Retinal pigment epithelial cell (primary cell): ENCODE results near the gene UBE2K.
"Not testable (repeated sequence)": the region's sequence is repeated elsewhere in the genome, so short reads cannot be mapped to it uniquely, and the experiment has no call there.

Experiments used
- DNase-seq: peaks from one replicate; pipeline ENCODE4 v3.0.0-alpha.2; 2010; ENCODE audit warnings: low read depth
- H3K4me3 ChIP-seq: 2 replicates; pipeline ENCODE4 v1.5.1; 2011; ENCODE audit warnings: mild to moderate bottlenecking, low read length, control low read depth, moderate library complexity
- TF ChIP-seq, protein P1 (sequence below): conservative IDR thresholded peaks from 2 replicates; pipeline ENCODE4 v1.5.1; 2011; ENCODE audit warnings: low read depth, low read length, control low read depth, inconsistent platforms

The UBE2K gene

DNA sequence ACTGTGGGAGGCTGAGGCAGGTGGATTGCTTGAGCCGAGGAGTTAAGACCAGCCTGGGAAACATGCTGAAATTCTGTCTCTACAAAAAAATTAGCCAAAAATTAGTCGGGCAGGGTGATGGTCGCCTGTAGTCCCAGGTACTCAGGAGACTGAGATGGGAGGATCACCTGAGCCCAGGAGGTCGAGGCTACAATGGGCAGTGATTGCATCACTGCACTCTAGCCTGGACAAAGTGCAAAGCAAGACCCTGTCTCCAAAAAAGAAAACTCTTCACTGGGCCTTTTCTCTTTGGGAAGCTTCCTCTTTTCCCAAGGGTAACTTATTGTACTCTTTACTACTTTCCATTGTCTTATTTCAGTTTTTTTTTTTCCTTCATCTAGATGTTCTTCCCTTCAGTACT is 88.9 kb downstream of the UBE2K start:
- no peak overlapping the region for H3K4me3 ChIP-seq
- TF ChIP-seq, protein P1, sequence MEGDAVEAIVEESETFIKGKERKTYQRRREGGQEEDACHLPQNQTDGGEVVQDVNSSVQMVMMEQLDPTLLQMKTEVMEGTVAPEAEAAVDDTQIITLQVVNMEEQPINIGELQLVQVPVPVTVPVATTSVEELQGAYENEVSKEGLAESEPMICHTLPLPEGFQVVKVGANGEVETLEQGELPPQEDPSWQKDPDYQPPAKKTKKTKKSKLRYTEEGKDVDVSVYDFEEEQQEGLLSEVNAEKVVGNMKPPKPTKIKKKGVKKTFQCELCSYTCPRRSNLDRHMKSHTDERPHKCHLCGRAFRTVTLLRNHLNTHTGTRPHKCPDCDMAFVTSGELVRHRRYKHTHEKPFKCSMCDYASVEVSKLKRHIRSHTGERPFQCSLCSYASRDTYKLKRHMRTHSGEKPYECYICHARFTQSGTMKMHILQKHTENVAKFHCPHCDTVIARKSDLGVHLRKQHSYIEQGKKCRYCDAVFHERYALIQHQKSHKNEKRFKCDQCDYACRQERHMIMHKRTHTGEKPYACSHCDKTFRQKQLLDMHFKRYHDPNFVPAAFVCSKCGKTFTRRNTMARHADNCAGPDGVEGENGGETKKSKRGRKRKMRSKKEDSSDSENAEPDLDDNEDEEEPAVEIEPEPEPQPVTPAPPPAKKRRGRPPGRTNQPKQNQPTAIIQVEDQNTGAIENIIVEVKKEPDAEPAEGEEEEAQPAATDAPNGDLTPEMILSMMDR = no peak
- DNase-seq = no peak

DNA sequence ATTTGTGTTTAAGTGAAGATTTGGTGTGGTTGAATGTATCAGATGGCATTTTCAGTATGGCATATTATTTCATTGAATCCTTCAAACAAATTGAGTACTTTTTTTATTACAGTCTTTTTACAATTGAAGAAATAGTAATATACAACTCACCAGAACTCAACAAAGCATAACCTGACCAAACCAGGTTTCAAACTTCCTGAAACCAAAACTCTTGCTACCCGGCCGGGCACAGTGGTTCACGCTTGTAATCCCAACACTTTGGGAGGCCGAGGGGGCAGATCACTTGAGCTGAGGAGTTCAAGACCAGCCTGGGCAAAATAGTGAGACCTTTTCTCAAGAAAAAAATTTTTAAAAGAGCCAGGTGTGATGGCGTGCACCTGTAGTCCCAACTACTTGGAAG is 94.2 kb downstream of the UBE2K start:
- no peak for DNase-seq
- no peak overlapping the region for H3K4me3 ChIP-seq
- TF ChIP-seq, protein P1 = no peak

DNA sequence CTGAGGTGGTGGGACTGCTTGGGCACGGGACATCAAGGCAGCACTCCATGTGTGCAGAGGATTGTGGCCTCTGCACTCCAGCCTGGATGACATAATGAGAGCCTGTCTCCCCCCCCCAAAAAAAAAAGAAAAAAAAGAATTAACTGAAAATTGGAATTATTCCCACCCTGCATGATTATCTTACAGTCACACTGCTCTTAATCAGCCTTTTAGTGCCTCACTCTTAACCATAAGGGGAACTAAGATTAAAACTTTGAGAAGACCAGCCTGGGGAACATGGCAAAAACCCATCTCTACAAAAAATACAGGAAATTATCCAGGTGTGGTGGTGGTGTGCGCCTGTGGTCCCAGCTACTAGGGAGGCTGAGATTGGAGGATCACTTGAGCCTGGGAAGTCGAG is 94.6 kb downstream of the UBE2K start:
- DNase-seq = no peak
- no peak overlapping the region for H3K4me3 ChIP-seq
- TF ChIP-seq, protein P1 = no peak

DNA sequence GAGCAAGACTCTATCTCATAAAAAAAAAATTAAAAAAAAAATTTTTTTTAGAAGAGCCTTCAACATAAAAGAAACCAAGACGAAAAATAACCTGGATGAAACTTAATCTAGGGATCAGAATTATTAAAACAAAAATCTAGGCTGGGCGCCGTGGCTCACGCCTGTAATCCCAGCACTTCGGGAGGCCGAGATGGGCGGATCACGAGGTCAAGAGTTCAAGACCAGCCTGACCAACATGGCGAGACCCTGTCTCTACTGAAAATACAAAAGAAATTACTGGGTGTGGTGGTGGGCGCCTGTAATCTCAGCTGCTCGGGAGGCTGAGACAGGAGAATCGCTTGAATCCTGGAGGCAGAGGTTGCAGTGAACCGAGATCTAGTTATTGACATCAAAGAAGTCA is 95.0 kb downstream of the UBE2K start:
- H3K4me3 ChIP-seq, DNase-seq: not testable (repeated sequence)

DNA sequence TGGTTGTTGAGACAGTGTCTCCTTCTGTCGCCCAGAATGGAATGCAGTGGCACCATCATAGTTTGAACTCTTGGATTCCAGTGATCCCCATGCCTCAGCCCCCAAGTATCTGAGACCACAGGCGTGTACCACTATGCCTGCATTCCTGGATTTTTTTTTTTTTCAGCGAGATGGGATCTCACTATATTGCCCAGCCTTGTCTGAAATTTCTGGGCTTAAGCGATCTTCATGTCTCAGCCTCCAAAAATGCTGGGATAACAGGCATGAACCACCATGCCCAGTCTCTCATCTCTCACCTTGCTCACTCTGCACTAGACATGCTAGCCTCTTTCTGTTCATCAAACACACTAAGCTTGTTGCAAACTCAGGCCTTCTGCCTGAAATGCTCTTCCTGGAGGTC is 104.1 kb downstream of the UBE2K start:
- no peak for DNase-seq
- no peak overlapping the region for H3K4me3 ChIP-seq
- TF ChIP-seq, protein P1 = no peak

DNA sequence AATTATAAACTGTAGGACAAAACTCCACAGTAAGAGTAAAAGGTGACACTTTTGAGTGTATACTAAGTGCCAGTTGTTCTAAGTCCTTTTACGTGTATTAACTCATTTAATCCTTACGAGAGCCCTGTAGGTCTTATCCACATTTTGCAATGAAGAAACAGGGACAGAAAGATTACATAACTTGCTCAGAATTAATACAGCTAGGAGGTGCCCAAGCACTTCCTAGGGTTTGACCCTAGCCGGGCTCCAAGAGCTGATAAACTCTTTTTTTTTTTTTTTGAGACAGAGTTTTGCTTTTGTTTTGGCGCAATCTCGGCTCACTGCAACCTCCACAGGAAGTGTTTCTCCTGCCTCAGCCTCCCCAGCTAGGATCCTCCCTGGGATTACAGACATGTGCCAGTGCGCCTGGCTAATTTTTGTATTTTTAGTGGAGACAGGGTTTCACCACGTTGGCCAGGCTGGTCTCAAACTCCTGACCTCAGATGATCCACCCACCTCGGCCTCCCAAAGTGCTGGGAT is 110.4 kb downstream of the UBE2K start:
- DNase-seq = no peak
- no peak overlapping the region for H3K4me3 ChIP-seq
- TF ChIP-seq, protein P1 = no peak

DNA sequence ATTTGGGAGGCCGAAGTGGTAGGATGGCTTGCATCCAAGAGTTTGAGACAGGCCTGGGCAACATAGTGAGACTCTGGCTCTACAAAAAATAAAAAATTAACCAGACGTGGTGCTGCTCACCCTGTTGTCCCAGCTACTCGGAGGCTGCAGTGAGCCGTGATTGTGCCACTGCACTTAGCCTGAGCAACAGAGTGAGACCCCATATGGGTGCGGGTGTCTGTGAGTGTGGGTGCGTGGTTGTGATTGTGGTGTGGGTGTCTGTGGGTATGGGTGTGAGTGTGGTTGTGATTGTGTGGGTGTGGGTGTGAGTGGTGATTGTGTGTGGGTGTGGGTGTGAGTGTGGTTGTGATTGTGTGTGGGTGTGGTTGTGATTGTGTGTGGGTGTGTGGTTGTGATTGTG is 114.6 kb downstream of the UBE2K start:
- TF ChIP-seq, protein P1 = no peak
- no peak for DNase-seq

DNA sequence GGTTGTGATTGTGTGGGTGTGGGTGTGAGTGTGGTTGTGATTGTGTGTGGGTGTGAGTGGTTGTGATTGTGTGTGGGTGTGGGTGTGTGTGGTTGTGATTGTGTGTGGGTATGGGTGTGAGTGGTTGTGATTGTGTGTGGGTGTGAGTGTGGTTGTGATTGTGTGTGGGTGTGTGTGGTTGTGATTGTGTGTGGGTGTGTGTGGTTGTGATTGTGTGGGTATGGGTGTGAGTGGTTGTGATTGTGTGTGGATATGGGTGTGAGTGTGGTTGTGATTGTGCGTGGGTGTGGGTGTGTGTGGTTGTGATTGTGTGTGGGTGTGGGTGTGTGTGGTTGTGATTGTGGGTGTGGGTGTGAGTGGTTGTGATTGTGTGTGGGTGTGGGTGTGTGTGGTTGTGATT is 115.1 kb downstream of the UBE2K start:
- DNase-seq, H3K4me3 ChIP-seq: not testable (repeated sequence)

More for the DNA sequence above, 114.6 kb downstream of the UBE2K start:
- no peak overlapping the region for H3K4me3 ChIP-seq

DNA sequence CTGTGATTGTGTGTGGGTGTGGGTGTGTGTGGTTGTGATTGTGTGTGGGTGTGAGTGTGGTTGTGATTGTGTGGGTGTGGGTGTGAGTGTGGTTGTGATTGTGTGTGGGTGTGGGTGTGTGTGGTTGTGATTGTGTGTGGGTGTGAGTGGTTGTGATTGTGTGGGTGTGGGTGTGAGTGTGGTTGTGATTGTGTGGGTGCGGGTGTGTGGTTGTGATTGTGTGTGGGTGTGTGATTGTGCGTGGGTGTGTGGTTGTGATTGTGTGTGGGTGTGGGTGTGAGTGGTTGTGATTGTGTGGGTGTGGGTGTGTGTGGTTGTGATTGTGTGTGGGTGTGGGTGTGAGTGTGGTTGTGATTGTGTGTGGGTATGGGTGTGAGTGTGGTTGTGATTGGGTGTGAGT is 115.8 kb downstream of the UBE2K start:
- H3K4me3 ChIP-seq, DNase-seq: not testable (repeated sequence)
